Muscle layer of duodenum (tissue), 2 donors: ENCODE measurements around the gene L3MBTL3.

Source experiments
- H3K27ac ChIP-seq: one replicate; pipeline ENCODE4 v1.7.0; 2013; ENCODE audit warnings: mild to moderate bottlenecking, low read length
- H3K27me3 ChIP-seq: one replicate; pipeline ENCODE4 v1.7.0; 2013; ENCODE audit warnings: low read depth, mild to moderate bottlenecking, control low read depth, low read length
- H3K36me3 ChIP-seq, 2 donors: one replicate each; pipeline ENCODE4 v1.7.0; 2013; ENCODE audit warnings: low read length in 2 of 2, control low read depth in 1 of 2, mild to moderate bottlenecking in 1 of 2; ENCODE audit not compliant: insufficient read depth in 2 of 2, control insufficient read depth in 1 of 2
- H3K4me1 ChIP-seq, 2 donors: one replicate each; pipeline ENCODE4 v1.7.0; 2013; ENCODE audit warnings: low read length in 2 of 2, mild to moderate bottlenecking in 2 of 2, control low read depth in 1 of 2, moderate library complexity in 1 of 2; ENCODE audit not compliant: insufficient read depth in 2 of 2, control insufficient read depth in 1 of 2
- H3K4me3 ChIP-seq, 2 donors: one replicate each; pipeline ENCODE4 v1.7.0; 2013; ENCODE audit warnings: low read length in 2 of 2, low read depth in 1 of 2, mild to moderate bottlenecking in 1 of 2
- H3K9me3 ChIP-seq, 2 donors: one replicate each; pipeline ENCODE4 v1.7.0; 2013; ENCODE audit warnings: low read length in 2 of 2, control low read depth in 1 of 2, mild to moderate bottlenecking in 1 of 2; ENCODE audit not compliant: control insufficient read depth in 1 of 2
- donor health status: healthy.

L3MBTL3 gene

DNA sequence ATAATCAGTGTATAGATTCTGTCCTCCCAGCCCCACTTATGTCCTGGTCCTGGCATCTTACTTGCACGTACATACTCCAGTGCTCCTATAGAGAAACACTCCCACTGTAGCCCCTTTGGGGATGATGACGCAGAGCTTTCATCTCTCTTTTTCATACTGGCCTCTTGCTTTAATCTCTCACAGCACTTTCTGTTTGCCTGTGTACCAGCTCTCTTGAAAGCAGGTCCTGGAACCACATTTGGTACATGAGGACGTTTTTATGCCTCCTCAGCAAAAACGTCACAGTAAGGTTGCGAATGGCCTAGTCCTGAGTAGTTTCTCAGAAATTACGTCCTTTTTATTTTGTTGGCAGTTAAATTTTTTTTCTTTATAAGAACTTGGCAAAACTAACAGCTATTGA, 10.8 kb downstream of the L3MBTL3 start:
- no peaks in the 10 kb centered on the region for H3K4me1 ChIP-seq
- H3K27me3 ChIP-seq, result no peaks in the 10 kb centered on the region
- no peak overlapping the region for H3K27ac ChIP-seq
- H3K9me3 ChIP-seq, result no peaks in the 10 kb centered on the region
- H3K4me3 ChIP-seq, result no peak overlapping the region
- no peaks in the 10 kb centered on the region for H3K36me3 ChIP-seq

DNA sequence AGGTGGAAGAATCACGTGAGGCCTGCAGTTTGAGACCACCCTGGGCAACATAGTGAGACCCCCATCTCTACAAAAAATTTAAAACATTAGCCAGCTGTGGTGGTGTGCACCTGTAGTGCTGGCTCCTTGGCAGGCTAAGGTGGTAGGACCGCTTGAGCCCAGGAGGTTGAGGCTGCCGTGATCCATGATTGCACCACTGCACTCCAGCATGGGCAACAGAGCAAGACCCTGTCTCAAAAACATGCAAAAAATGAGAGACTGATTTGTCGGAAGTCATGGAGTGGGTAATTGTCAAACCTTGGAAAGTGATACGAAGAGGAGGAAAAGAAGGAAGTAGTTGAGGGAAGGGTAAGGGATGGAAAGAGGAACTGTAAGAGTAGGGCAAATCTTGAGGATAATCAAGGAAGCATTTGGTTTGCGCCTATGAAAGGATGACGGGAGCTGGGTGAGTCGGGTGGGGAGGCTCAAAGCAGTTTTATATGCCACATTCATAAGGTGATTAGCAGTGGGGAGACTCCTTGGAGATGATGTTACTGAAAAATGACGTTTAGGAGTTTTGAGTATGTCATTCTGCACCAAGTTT, 14.5 kb downstream of the L3MBTL3 start:
- no peaks in the 10 kb centered on the region for H3K27me3 ChIP-seq
- H3K36me3 ChIP-seq, result no peaks in the 10 kb centered on the region
- no peak overlapping the region for H3K4me3 ChIP-seq
- no peak overlapping the region for H3K27ac ChIP-seq
- H3K4me1 ChIP-seq, result no peaks in the 10 kb centered on the region
- H3K9me3 ChIP-seq, result no peaks in the 10 kb centered on the region

DNA sequence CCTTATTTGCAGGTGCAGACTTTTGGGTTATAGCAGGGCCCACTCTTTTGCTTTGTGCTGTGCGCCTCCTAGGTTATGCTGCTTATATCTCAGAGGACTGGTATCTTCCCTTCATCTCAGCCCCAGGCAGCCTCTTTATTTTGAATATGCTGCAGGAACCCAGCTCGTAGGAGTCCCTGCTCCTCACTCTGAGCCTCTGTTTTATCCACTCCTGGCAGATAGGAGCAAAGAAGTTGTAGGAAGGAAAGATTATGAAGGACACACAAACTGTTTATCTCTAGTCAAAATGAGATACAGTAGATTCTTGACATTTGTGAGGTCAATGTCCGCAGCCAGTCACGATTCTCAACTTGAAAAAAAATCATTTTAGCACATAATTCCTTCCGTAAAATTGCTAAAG, 15.6 kb downstream of the L3MBTL3 start:
- Histone ChIP-seq H3K27ac (no peak overlapping the region), H3K27me3 (no peaks in the 10 kb centered on the region), H3K9me3 (no peaks in the 10 kb centered on the region), H3K4me1 (no peaks in the 10 kb centered on the region), H3K36me3 (no peaks in the 10 kb centered on the region), H3K4me3 (no peak overlapping the region)

DNA sequence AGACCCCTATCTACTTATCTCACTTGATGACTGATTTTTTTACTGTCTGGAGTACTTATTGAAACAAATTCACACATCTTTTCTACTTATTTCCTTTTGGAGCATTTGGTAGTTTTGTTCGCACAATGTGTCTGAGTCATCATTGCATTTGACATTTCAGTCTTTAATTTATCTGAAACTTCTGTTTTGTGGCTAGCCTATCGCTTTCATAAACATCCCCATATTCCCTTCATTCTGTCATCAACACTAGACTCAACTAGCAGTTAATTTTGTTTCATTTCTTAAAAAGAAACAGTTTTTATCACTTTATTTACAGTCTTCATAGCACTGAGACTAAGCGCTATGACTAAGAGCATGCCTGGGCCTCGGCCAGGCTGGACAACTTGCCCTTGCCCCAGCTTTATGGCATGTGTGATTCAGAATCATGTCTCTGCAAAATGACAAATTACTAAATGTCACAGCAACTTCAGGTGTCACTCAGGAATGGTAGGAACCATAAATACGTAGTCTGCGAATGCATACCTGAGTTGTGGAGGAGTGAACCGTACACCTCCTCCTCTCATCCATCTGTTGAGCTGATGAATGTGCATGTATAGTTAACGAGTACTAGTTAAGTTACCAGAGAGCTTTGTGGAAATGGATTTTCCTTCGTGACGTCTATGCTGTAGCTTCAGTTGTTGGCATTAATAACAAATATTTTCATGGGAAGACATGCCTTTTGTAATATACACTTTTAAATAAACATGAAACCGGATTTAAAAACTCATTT, 16.2 kb downstream of the L3MBTL3 start:
- Histone ChIP-seq H3K27me3 (no peaks in the 10 kb centered on the region), H3K36me3 (no peaks in the 10 kb centered on the region), H3K4me3 (no peak overlapping the region)

DNA sequence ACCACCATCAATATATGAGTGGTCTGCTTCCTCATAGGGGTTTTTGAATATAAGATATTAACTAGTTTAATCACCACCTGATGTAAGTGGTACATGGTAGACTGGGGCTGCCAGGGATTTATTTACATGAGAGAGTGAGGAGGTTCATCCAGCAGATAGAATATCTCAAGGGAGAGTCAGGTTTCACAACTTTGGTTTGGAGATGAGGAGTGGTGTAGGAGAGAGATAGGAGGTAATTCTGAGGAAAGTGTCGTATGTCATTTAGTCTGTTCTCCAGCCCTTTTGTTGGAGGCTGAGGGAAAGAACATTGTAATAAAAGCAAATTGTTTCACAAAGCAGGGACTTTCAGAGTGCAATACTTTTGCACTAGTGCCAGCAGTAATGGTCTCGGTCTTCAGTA, 16.8 kb downstream of the L3MBTL3 start:
- no peak overlapping the region for H3K4me3 ChIP-seq

More for the DNA sequence above, 16.2 kb downstream of the L3MBTL3 start:
- no peaks in the 10 kb centered on the region for H3K4me1 ChIP-seq
- H3K9me3 ChIP-seq, result no peaks in the 10 kb centered on the region
- H3K27ac ChIP-seq, result no peak overlapping the region

DNA sequence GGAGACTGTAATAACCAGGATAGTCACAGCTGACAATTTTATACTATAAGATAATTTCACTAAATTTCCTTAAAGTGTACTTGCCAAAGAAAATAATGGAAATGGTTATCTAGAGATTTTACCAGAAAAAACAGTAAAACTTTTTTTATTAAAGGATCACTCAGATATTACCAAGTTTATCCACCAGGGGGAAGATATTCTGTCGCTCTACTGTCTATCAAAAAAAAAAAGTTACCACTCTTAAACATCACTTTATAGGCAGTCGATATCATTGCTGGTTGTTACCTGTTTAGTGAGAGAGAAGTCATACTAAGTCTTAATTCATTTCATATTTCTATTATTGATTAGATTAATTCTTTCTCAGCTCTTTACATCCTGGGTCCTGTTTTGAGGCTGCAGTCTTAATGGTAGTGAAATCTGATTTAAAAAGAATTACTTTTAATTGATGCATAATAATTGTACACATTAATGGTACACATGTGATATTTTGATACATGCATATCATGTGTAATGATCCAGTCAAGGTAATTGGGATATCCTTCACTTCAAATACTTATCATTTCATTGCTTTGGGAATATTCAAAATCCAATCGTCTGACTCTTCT, 18.9 kb downstream of the L3MBTL3 start:
- Histone ChIP-seq H3K4me3 (no peak overlapping the region), H3K9me3 (no peaks in the 10 kb centered on the region), H3K27me3 (no peaks in the 10 kb centered on the region), H3K4me1 (no peaks in the 10 kb centered on the region), H3K27ac (no peak overlapping the region), H3K36me3 (no peaks in the 10 kb centered on the region)

More for the DNA sequence above, 16.8 kb downstream of the L3MBTL3 start:
- Histone ChIP-seq H3K9me3 (no peaks in the 10 kb centered on the region), H3K27ac (no peak overlapping the region), H3K4me1 (no peaks in the 10 kb centered on the region), H3K27me3 (no peaks in the 10 kb centered on the region), H3K36me3 (no peaks in the 10 kb centered on the region)

DNA sequence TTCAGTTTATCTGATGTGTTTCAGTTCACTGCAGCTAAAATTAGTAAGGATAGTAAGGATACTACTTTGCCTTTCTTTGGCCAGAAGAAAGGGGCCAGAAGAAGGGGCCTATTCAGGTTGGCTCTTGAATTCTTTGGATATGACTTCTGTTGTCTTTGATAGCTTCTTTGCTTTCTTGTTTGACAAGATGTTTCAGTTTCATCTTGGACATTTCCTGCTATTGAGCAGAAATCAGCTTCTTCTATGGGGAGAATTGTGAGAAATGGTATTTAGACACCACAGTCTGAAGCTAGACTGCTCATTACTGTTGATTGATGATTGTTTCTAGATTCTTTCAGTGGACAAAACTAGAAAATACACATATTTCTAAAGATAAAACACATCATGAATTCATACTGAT, 23.2 kb downstream of the L3MBTL3 start:
- no peak overlapping the region for H3K4me3 ChIP-seq
- no peaks in the 10 kb centered on the region for H3K9me3 ChIP-seq
- no peaks in the 10 kb centered on the region for H3K27me3 ChIP-seq

DNA sequence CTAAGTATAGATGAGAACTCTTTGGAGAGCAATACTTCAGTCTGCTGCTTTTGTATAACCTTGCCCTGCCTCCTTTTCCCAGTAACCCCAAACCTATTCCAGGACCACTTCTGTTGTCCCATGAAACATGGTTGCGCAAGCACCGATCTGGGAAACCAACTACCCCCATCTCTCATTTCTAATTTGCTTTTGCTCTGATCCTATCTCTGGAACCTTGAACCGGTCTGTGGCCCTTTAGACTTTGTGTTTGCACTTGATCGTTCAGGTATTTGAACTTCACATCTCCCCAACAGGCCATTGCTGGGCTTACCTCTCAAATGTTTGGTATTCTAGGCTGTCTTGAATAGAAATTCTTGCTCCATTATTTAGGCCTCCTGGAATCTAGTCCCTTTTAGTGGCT, 25.0 kb downstream of the L3MBTL3 start:
- Histone ChIP-seq H3K36me3 (no peaks in the 10 kb centered on the region), H3K27ac (no peak overlapping the region), H3K27me3 (no peaks in the 10 kb centered on the region), H3K9me3 (no peaks in the 10 kb centered on the region), H3K4me3 (no peak overlapping the region), H3K4me1 (no peaks in the 10 kb centered on the region)

More for the DNA sequence above, 23.2 kb downstream of the L3MBTL3 start:
- Histone ChIP-seq H3K27ac (no peak overlapping the region), H3K4me1 (no peaks in the 10 kb centered on the region), H3K36me3 (no peaks in the 10 kb centered on the region)

DNA sequence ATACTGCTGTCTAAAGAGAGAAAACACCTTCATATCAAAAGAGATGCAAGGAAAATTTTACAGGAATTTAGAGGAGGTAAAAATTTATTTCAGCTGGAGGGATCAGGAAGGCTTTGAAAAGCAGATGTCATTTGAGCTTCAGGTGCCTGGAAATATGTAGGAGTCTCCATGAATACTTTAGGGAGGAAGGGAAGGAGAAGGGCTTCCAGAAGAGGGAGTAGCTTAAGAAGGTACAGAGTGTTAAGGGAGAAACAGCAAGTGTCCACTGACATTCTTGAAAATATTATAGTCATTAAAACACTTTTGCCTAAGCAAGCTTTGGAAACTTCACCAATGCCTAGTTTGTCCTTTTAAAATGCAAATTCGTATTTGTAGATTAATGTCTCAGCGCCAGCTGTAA, 27.2 kb downstream of the L3MBTL3 start:
- H3K36me3 ChIP-seq, result peaks cover 0 to 5% of the 10 kb centered on the region in 2 donors
- no peak overlapping the region for H3K27ac ChIP-seq
- H3K4me3 ChIP-seq, result no peak overlapping the region
- H3K27me3 ChIP-seq, result no peaks in the 10 kb centered on the region
- H3K9me3 ChIP-seq, result no peaks in the 10 kb centered on the region
- H3K4me1 ChIP-seq, result no peaks in the 10 kb centered on the region

DNA sequence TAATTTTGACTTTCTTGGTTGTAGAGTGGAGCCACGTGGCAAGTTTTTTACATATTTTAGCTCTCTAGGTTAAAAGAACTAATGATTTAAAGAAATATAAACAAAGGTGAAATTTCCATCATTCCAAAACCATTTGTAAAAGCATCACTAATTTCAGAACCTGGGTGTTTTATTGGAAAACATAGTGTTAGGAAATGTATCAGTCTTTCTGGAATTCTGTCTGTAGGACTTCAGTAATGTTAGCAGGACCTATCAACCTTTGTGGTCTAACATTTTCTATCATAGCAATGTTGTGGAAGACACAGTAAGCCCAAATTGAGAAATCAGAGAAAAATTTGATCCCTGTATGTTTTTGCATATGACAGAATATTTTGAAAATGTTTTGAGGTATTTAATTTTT, 28.3 kb downstream of the L3MBTL3 start:
- Histone ChIP-seq H3K9me3 (no peaks in the 10 kb centered on the region), H3K4me3 (no peak overlapping the region), H3K27ac (no peak overlapping the region), H3K27me3 (no peaks in the 10 kb centered on the region), H3K36me3 (peaks cover 0 to 13% of the 10 kb centered on the region in 2 donors), H3K4me1 (no peaks in the 10 kb centered on the region)

DNA sequence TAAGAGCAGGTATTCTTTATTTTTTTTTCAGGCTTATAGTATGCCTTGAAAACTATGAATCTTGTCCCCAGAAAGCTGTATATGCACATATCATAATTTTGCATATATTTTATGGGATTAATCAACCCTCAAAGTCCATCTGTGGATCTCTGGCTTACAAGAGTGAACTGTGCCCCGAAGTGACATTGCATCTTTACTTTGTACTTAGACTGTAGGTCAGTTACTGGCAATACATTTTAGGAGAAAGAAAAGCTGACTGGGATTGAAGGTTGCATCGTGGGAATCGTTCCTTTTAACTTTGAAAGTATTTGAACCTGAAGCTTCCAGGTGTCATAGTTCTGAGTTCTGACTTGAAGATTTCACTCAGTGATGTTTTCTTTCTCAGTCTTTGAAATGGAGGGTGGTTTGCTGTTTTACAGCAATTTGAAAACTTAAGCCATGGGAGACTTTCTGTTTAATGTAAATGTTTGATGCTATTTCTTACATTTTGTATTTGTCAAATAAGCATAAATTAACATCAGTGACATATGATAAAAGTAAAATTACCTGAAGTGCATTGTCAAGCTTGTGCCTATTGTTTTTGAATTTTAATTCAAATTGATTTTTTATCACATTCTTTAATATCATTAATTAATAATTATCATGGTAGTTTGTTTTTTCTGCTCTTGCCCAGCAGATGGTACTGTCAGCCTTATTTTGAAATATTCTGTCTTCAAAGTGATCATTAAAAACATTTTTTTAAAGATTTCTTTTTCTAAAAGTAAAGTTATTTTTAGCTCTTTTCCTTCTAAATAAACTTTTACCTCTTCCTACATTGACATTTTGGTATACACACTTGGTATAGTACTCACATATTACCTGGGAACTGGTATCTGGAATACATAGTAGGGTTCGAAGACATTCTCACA, 29.0 kb downstream of the L3MBTL3 start:
- Histone ChIP-seq H3K27me3 (no peaks in the 10 kb centered on the region), H3K36me3 (peaks cover 0 to 13% of the 10 kb centered on the region in 2 donors), H3K4me1 (no peaks in the 10 kb centered on the region), H3K9me3 (no peaks in the 10 kb centered on the region), H3K4me3 (no peak overlapping the region), H3K27ac (no peak overlapping the region)
